Measurements from ENCODE around the gene MAPT. TPM values are rescaled to one million over a fixed set of nuclear protein-coding genes. Genes with fewer than 3 reads are reported as not detected.
A peak's percentile ranks its signal among the peaks of the same experiment; 100 is the strongest.

MAPT gene
- total RNA-seq, 3 donors from 2014 or later (not counting 1 experiment from before 2014, with no cell fraction given): 0.14 to 1.3 (median 0.58) TPM

DNA sequence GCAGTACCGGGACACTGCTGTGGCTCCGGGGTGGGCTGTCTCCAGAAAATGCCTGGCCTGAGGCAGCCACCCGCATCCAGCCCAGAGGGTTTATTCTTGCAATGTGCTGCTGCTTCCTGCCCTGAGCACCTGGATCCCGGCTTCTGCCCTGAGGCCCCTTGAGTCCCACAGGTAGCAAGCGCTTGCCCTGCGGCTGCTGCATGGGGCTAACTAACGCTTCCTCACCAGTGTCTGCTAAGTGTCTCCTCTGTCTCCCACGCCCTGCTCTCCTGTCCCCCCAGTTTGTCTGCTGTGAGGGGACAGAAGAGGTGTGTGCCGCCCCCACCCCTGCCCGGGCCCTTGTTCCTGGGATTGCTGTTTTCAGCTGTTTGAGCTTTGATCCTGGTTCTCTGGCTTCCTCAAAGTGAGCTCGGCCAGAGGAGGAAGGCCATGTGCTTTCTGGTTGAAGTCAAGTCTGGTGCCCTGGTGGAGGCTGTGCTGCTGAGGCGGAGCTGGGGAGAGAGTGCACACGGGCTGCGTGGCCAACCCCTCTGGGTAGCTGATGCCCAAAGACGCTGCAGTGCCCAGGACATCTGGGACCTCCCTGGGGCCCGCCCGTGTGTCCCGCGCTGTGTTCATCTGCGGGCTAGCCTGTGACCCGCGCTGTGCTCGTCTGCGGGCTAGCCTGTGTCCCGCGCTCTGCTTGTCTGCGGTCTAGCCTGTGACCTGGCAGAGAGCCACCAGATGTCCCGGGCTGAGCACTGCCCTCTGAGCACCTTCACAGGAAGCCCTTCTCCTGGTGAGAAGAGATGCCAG is 117.6 kb downstream of the MAPT start:
- no peaks in the 10 kb centered on the region for H3K9me3 Mint-ChIP-seq
- 94% methylated on average over 28 of the region's 28 CpGs for WGBS (ENCODE audit: insufficient coverage)
- DNase-seq: no peak
- H3K4me3 ChIP-seq (ENCODE audit: low read length): no peak overlapping the region
- intact Hi-C loops (cut with micrococcal nuclease): no loop called here
- no peaks in the 10 kb centered on the region for H3K9me3 ChIP-seq (ENCODE audit: control insufficient read depth, insufficient read depth, low read length)
- no peak overlapping the region for H3K27ac Mint-ChIP-seq
- H3K27ac ChIP-seq (ENCODE audit: low read length): no peak overlapping the region
- H3K27me3 ChIP-seq (ENCODE audit: control insufficient read depth, insufficient read depth, low read length): no peaks in the 10 kb centered on the region
- no peaks in the 10 kb centered on the region for H3K4me1 ChIP-seq (ENCODE audit: control insufficient read depth, insufficient read depth, low read length)
- no peaks in the 10 kb centered on the region for H3K36me3 Mint-ChIP-seq
- TF ChIP-seq, protein P1, sequence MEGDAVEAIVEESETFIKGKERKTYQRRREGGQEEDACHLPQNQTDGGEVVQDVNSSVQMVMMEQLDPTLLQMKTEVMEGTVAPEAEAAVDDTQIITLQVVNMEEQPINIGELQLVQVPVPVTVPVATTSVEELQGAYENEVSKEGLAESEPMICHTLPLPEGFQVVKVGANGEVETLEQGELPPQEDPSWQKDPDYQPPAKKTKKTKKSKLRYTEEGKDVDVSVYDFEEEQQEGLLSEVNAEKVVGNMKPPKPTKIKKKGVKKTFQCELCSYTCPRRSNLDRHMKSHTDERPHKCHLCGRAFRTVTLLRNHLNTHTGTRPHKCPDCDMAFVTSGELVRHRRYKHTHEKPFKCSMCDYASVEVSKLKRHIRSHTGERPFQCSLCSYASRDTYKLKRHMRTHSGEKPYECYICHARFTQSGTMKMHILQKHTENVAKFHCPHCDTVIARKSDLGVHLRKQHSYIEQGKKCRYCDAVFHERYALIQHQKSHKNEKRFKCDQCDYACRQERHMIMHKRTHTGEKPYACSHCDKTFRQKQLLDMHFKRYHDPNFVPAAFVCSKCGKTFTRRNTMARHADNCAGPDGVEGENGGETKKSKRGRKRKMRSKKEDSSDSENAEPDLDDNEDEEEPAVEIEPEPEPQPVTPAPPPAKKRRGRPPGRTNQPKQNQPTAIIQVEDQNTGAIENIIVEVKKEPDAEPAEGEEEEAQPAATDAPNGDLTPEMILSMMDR (IDR thresholded peaks at IDR 0.05): no peak
- no peak overlapping the region for H3K4me3 Mint-ChIP-seq
- H3K36me3 ChIP-seq (ENCODE audit: control insufficient read depth, insufficient read depth, low read length): no peaks in the 10 kb centered on the region
- ATAC-seq: no peak
- H3K4me1 Mint-ChIP-seq: no peaks in the 10 kb centered on the region
- H3K27me3 Mint-ChIP-seq (ENCODE audit: low read depth in 2 of 2): no peaks in the 10 kb centered on the region

DNA sequence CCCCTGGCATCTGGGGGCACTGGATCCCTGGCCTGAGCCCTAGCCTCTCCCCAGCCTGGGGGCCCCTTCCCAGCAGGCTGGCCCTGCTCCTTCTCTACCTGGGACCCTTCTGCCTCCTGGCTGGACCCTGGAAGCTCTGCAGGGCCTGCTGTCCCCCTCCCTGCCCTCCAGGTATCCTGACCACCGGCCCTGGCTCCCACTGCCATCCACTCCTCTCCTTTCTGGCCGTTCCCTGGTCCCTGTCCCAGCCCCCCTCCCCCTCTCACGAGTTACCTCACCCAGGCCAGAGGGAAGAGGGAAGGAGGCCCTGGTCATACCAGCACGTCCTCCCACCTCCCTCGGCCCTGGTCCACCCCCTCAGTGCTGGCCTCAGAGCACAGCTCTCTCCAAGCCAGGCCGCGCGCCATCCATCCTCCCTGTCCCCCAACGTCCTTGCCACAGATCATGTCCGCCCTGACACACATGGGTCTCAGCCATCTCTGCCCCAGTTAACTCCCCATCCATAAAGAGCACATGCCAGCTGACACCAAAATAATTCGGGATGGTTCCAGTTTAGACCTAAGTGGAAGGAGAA is 118.2 kb downstream of the MAPT start:
- Histone ChIP-seq H3K9me3 (ENCODE audit: control insufficient read depth, insufficient read depth, low read length) (no peaks in the 10 kb centered on the region), H3K36me3 (ENCODE audit: control insufficient read depth, insufficient read depth, low read length) (no peaks in the 10 kb centered on the region), H3K4me1 (ENCODE audit: control insufficient read depth, insufficient read depth, low read length) (no peaks in the 10 kb centered on the region), H3K27me3 (ENCODE audit: control insufficient read depth, insufficient read depth, low read length) (no peaks in the 10 kb centered on the region), H3K4me3 (ENCODE audit: low read length) (no peak overlapping the region), H3K27ac (ENCODE audit: low read length) (no peak overlapping the region)
- H3K4me1 Mint-ChIP-seq: no peaks in the 10 kb centered on the region
- H3K36me3 Mint-ChIP-seq: no peaks in the 10 kb centered on the region
- DNase-seq (no peak), ATAC-seq (no peak)
- H3K4me3 Mint-ChIP-seq: no peak overlapping the region
- no peaks in the 10 kb centered on the region for H3K9me3 Mint-ChIP-seq
- intact Hi-C loops (cut with micrococcal nuclease): no loop called here
- WGBS (ENCODE audit: insufficient coverage): 91% methylated on average over 11 of the region's 11 CpGs
- no peaks in the 10 kb centered on the region for H3K27me3 Mint-ChIP-seq (ENCODE audit: low read depth in 2 of 2)
- H3K27ac Mint-ChIP-seq: peak overlapping the region in 1 of 2 donors; percentile 4
- TF ChIP-seq, protein P1 (IDR thresholded peaks at IDR 0.05): no peak

DNA sequence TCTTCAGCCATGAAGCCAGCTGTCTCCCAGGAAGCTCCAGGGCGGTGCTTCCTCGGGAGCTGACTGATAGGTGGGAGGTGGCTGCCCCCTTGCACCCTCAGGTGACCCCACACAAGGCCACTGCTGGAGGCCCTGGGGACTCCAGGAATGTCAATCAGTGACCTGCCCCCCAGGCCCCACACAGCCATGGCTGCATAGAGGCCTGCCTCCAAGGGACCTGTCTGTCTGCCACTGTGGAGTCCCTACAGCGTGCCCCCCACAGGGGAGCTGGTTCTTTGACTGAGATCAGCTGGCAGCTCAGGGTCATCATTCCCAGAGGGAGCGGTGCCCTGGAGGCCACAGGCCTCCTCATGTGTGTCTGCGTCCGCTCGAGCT is 118.8 kb downstream of the MAPT start:
- no peaks in the 10 kb centered on the region for H3K27me3 Mint-ChIP-seq (ENCODE audit: low read depth in 2 of 2)
- DNase-seq: no peak
- no peaks in the 10 kb centered on the region for H3K9me3 Mint-ChIP-seq

More for the DNA sequence above, 118.8 kb downstream of the MAPT start:
- Histone ChIP-seq H3K4me3 (ENCODE audit: low read length) (no peak overlapping the region), H3K27ac (ENCODE audit: low read length) (no peak overlapping the region), H3K27me3 (ENCODE audit: control insufficient read depth, insufficient read depth, low read length) (no peaks in the 10 kb centered on the region), H3K4me1 (ENCODE audit: control insufficient read depth, insufficient read depth, low read length) (peaks cover under 1% of the 10 kb centered on the region), H3K9me3 (ENCODE audit: control insufficient read depth, insufficient read depth, low read length) (no peaks in the 10 kb centered on the region), H3K36me3 (ENCODE audit: control insufficient read depth, insufficient read depth, low read length) (no peaks in the 10 kb centered on the region)
- intact Hi-C loops (cut with micrococcal nuclease): no loop called here
- Mint-ChIP-seq H3K4me1 (peaks cover under 1 to 1% of the 10 kb centered on the region in 2 donors), H3K36me3 (no peaks in the 10 kb centered on the region), H3K4me3 (no peak overlapping the region), H3K27ac (peak overlapping the region in 1 of 2 donors; percentile 4)
- TF ChIP-seq, protein P1 (IDR thresholded peaks at IDR 0.05): no peak
- no peak for ATAC-seq
- WGBS (ENCODE audit: insufficient coverage): 96% methylated on average over 7 of the region's 7 CpGs

Data from natural killer cell (primary cell).